B cell (primary cell): ENCODE data around the gene GNG13. TPM values are rescaled to one million over a fixed set of nuclear protein-coding genes. Genes with fewer than 3 reads are reported as not detected.
A peak's percentile ranks its signal among the peaks of the same experiment; 100 is the strongest.

Source experiments
- ATAC-seq: fragments of 200-7000 bp; cut with Tn5 transposase; one replicate; pipeline ENCODE4 v1.10.0; 2021; ENCODE audit warnings: low read depth, mild to moderate bottlenecking, moderate number of reproducible peaks, moderate library complexity
- CTCF ChIA-PET: fragments of 350-600 bp; sonication (Branson Sonifier 250); formaldehyde crosslinking; loops from one replicate; lab custom pipeline; 2021; ENCODE audit warnings: antibody characterized with exemption, inconsistent platforms; lab: Charles Lee
- POLR2A ChIA-PET: fragments of 350-600 bp; sonication (Branson Sonifier 250); formaldehyde crosslinking; loops from one replicate; lab custom pipeline; 2021; ENCODE audit warnings: antibody characterized with exemption; lab: Charles Lee
- DNase-seq: peaks from one replicate; pipeline ENCODE4 v3.0.0; 2013
- H2AFZ ChIP-seq: 2 replicates; pipeline ENCODE4 v1.6.1; 2012; ENCODE audit warnings: mild to moderate bottlenecking, low read depth, low read length; ENCODE audit not compliant: insufficient read depth, poor library complexity, severe bottlenecking
- H3K27ac ChIP-seq, 2 donors: 1 replicate in 1 of 2; 2 replicates in 1 of 2; pipeline ENCODE4 v1.5.1; 2012 to 2013; ENCODE audit warnings: low read length in 2 of 2, mild to moderate bottlenecking in 2 of 2, moderate library complexity in 1 of 2
- H3K27me3 ChIP-seq, 4 experiments: fragments of 200-600 bp in 1 of 4; sonication (generic) in 1 of 4; replicated peaks in 1 of 4; 1 replicate in 2 of 4; 2 replicates in 2 of 4; pipeline versions ENCODE4 v1.6.1 to v1.7.0; 2013 to 2016; ENCODE audit warnings: low read length in 3 of 4, mild to moderate bottlenecking in 2 of 4, mixed read lengths in 1 of 4, moderate library complexity in 1 of 4; ENCODE audit not compliant: insufficient read depth in 4 of 4, control insufficient read depth in 3 of 4; ENCODE audit errors: control extremely low read depth in 1 of 4
- H3K36me3 ChIP-seq, 2 experiments: replicated peaks in 1 of 2; 1 replicate in 1 of 2; 2 replicates in 1 of 2; pipeline versions ENCODE4 v1.6.1 to v1.7.1; 2013; ENCODE audit warnings: low read length in 1 of 2; ENCODE audit not compliant: insufficient read depth in 2 of 2, control insufficient read depth in 1 of 2; ENCODE audit errors: control extremely low read depth in 1 of 2, extremely low read depth in 1 of 2
- H3K4me1 ChIP-seq, 2 donors: fragments of 200-600 bp in 1 of 2; sonication (generic) in 1 of 2; 1 replicate in 1 of 2; 2 replicates in 1 of 2; pipeline versions ENCODE4 v1.5.1 to v1.6.1; 2013 to 2017; ENCODE audit warnings: low read length in 2 of 2; ENCODE audit not compliant: control insufficient read depth in 2 of 2, insufficient read depth in 2 of 2
- H3K4me2 ChIP-seq: replicated peaks from 2 replicates; pipeline ENCODE3; 2012; ENCODE audit warnings: mild to moderate bottlenecking, low read depth, low read length; ENCODE audit not compliant: poor library complexity, severe bottlenecking
- H3K4me3 ChIP-seq, 5 experiments: fragments of 200-600 bp in 1 of 5; sonication (generic) in 1 of 5; 1 replicate in 3 of 5; 2 replicates in 2 of 5; pipeline versions ENCODE4 v1.5.1 to v1.7.0; 2011 to 2016; ENCODE audit warnings: low read length in 4 of 5, mild to moderate bottlenecking in 4 of 5, low read depth in 2 of 5, control low read depth in 1 of 5, moderate library complexity in 1 of 5; ENCODE audit not compliant: insufficient read depth in 1 of 5; ENCODE audit errors: control extremely low read depth in 1 of 5, extremely low read depth in 1 of 5
- H3K79me2 ChIP-seq: fragments of 200-600 bp; sonication (generic); one replicate; pipeline ENCODE4 v1.6.0; 2016; ENCODE audit warnings: low read length; ENCODE audit not compliant: control insufficient read depth, insufficient read depth
- H3K9ac ChIP-seq: fragments of 200-600 bp; sonication (generic); 2 replicates; pipeline ENCODE4 v1.6.1; 2017; ENCODE audit warnings: mild to moderate bottlenecking, low read length, moderate library complexity
- H3K9me3 ChIP-seq, 3 donors: one replicate each; pipeline versions ENCODE4 v1.6.1 to v1.7.1; 2013; ENCODE audit warnings: low read length in 2 of 3; ENCODE audit not compliant: control insufficient read depth in 2 of 3, insufficient read depth in 1 of 3; ENCODE audit errors: control extremely low read depth in 1 of 3
- H4K20me1 ChIP-seq: 2 replicates; pipeline ENCODE4 v1.6.0; 2012; ENCODE audit warnings: mild to moderate bottlenecking, low read length; ENCODE audit not compliant: insufficient read depth, control insufficient read depth, poor library complexity, severe bottlenecking
- H3K27ac Mint-ChIP-seq: one replicate; pipeline ENCODE4 v1.8.0; 2021; ENCODE audit warnings: mixed read lengths
- H3K27me3 Mint-ChIP-seq: one replicate; pipeline ENCODE4 v1.8.0; 2021; ENCODE audit warnings: mixed read lengths
- H3K4me1 Mint-ChIP-seq: one replicate; pipeline ENCODE4 v1.8.0; 2021; ENCODE audit warnings: mixed read lengths
- H3K4me3 Mint-ChIP-seq: one replicate; pipeline ENCODE4 v1.8.0; 2021; ENCODE audit warnings: mixed read lengths
- H3K9me3 Mint-ChIP-seq: one replicate; pipeline ENCODE4 v1.8.0; 2022; ENCODE audit warnings: mixed read lengths; ENCODE audit not compliant: insufficient read depth
- EZH2 ChIP-seq: IDR thresholded peaks from 2 replicates; pipeline ENCODE4 v1.6.1; 2012; ENCODE audit warnings: borderline replicate concordance, low read depth, mild to moderate bottlenecking, moderate library complexity, low read length; ENCODE audit not compliant: insufficient read depth, poor library complexity, severe bottlenecking
- WGBS: methylation state at CpG from one replicate; pipeline ENCODE4 v1.1.5; 2013; ENCODE audit warnings: missing lambda C conversion rate; ENCODE audit not compliant: insufficient coverage; 5-methylcytosine and 5-hydroxymethylcytosine counted together
- intact Hi-C: fragments of 100-400 bp; cut with micrococcal nuclease; formaldehyde crosslinking; loops from one replicate; pipeline ENCODE4 v1.10.0; 2022
- polyA plus RNA-seq: library from polyadenylated mRNA; depleted of rRNA; stranded (reverse); fragments of >200 nt; gene quantifications from 2 replicates; pipeline ENCODE4 v1.2.3, GENCODE V29; 2012
- total RNA-seq, 2 donors: library from RNA; stranded (reverse); fragments of 120-200 nt in 1 of 2; gene quantifications; 1 replicate in 1 of 2; 2 replicates in 1 of 2; pipeline versions ENCODE4 v1.2.3 to v1.2.4, GENCODE V29; 2013 to 2022
- TF ChIP-seq, protein P1 (sequence below): fragments of 200-600 bp; IDR thresholded peaks from one replicate; pipeline ENCODE4 v1.8.0; 2022; ENCODE audit warnings: antibody characterized with exemption, mild to moderate bottlenecking

The GNG13 gene
- total and polyA plus RNA-seq, 2 donors (not counting 1 experiment from before 2014, with no cell fraction given) = not detected

DNA sequence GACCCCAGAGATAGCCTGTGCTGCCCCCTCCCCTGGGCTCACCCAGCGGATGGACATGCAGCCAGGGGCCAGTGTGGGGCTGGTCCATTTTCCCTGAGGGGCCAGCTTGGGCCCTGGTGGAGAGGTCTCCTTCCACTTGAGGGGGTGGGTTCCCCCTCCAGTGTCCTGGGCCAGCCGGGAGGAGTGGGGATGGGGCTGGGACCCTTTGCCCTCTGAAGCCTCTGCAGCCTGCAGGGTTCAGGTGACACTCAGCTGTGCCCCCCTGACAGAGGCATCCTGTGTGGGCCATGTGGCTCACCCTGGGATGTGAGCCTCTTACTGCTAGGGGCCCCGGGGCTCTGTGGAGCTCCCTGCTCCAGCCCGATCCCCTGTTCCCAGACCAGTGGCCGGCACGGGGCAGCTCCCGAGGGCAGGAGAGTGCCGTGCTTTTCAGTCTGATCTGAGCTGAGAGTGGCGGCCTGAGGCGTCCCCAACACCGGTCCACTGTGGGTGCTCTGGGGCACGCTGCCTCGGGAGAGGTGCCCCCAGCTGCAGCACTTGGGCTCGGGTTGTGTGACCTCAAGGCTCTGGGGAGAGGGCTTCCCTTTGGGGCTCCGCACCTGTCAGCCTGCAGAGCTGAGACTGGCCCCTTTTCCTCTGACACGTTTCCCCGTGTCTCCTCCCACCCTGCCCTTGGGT is 439 bp upstream of the GNG13 start:
- no peaks in the 10 kb centered on the region for H4K20me1 ChIP-seq
- 6% methylated on average over 13 of the region's 17 CpGs for WGBS
- CTCF ChIA-PET = interaction anchor here (1.7 kb wide), 1 partner anchor 16 kb away, joined by 4 read pairs; no protein-coding TSS in a partner anchor

More for the DNA sequence above, 439 bp upstream of the GNG13 start:
- peaks cover 0 to 10% (median 0%) of the 10 kb centered on the region in 3 donors for H3K9me3 ChIP-seq
- peaks cover 0 to 46% (median 6%) of the 10 kb centered on the region in 4 experiments for H3K27me3 ChIP-seq
- ATAC-seq (peak; percentile 13), DNase-seq (no peak)
- H3K79me2 ChIP-seq = no peaks in the 10 kb centered on the region
- POLR2A ChIA-PET = interaction anchor here (0.6 kb wide), 1 partner anchor 45 kb away, joined by 3 read pairs; no protein-coding TSS in a partner anchor
- Mint-ChIP-seq H3K27me3 (peaks cover 4% of the 10 kb centered on the region), H3K4me1 (no peaks in the 10 kb centered on the region), H3K9me3 (no peaks in the 10 kb centered on the region), H3K4me3 (no peak overlapping the region), H3K27ac (no peak overlapping the region)
- H2AFZ ChIP-seq = no peak overlapping the region
- no peak for TF ChIP-seq EZH2
- TF ChIP-seq, protein P1, sequence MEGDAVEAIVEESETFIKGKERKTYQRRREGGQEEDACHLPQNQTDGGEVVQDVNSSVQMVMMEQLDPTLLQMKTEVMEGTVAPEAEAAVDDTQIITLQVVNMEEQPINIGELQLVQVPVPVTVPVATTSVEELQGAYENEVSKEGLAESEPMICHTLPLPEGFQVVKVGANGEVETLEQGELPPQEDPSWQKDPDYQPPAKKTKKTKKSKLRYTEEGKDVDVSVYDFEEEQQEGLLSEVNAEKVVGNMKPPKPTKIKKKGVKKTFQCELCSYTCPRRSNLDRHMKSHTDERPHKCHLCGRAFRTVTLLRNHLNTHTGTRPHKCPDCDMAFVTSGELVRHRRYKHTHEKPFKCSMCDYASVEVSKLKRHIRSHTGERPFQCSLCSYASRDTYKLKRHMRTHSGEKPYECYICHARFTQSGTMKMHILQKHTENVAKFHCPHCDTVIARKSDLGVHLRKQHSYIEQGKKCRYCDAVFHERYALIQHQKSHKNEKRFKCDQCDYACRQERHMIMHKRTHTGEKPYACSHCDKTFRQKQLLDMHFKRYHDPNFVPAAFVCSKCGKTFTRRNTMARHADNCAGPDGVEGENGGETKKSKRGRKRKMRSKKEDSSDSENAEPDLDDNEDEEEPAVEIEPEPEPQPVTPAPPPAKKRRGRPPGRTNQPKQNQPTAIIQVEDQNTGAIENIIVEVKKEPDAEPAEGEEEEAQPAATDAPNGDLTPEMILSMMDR = no peak
- peak overlapping the region; percentile 38 for H3K4me2 ChIP-seq
- no peaks in the 10 kb centered on the region for H3K36me3 ChIP-seq
- H3K27ac ChIP-seq = no peak overlapping the region
- intact Hi-C loops = no loop called here
- H3K9ac ChIP-seq = no peak overlapping the region
- H3K4me1 ChIP-seq = peaks cover 4 to 10% of the 10 kb centered on the region in 2 donors
- no peak overlapping the region for H3K4me3 ChIP-seq
